Measurements from ENCODE around the gene TRMT13. TPM values are rescaled to one million over a fixed set of nuclear protein-coding genes. Genes with fewer than 3 reads are reported as not detected.

TRMT13 gene
- total and polyA plus RNA-seq, 2 of the 13 experiments (the other 11 are each of a cell fraction or from before 2014, with no cell fraction given) = 10.0 to 12.4 TPM

DNA sequence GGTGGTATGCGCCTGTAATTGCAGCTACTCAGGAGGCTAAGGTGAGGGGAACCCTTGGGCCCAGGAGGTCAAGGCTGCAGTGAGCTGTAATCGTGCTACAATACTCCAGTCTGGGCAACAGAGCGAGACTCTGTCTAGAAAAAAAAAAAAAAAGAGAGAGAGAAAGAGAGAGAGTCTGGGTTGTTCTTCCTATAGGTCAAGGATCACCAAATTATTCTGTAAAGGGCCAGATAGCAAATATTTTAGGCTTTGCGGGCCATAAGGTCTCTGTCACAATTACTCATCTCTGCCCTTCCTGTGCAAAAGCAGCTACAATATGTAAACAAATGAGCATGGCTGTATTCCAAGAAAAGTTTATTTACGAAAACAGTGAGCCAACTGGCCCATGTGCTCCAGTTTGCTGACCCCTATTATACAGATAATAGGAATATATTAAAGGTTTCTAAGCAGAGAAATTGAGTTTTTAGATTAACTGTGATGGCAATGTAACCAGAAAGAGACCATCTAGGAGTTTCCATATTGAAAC is 2.3 kb upstream of the TRMT13 start:
- H3K27ac ChIP-seq (ENCODE audit: extremely low read length, insufficient read depth, low read length) = peak overlapping the region; percentile 38
- ATAC-seq (peak; percentile 28), DNase-seq (ENCODE audit: low spot score) (peak; percentile 76), FAIRE-seq (no peak)
- CTCF ChIA-PET (ENCODE audit: low intra/inter-chr PET ratio, low total read pairs) = no interaction called here
- POLR2A ChIA-PET = interaction anchor here (1.2 kb wide), 1 partner anchor 161 kb away, joined by 10 read pairs; the partner anchor contains the start of gene SLC35A3
- intact Hi-C loops (cut with micrococcal nuclease; ENCODE audit: unreplicated experiment) = loop anchor here (1.0 to 10.0 kb wide), 5 partner anchors 137 to 327 kb away; partner anchors contain the start of genes CDC14A, RTCA and SLC35A3
- WGBS (ENCODE audit: low lambda C conversion rate) = 29% methylated on average over 5 of the region's 5 CpGs
- H3K36me3 ChIP-seq (replicated peaks in 1 of 2; ENCODE audit: control insufficient read depth in 1 of 2, insufficient read depth in 2 of 2, low read length in 2 of 2) = no peaks in the 10 kb centered on the region
- peaks cover 65% of the 10 kb centered on the region for H3K79me2 ChIP-seq (ENCODE audit: insufficient read depth, low read length)
- H3K9me3 ChIP-seq (ENCODE audit: low read length) = no peaks in the 10 kb centered on the region
- H4K20me1 ChIP-seq (ENCODE audit: insufficient read depth, low read length) = no peaks in the 10 kb centered on the region
- H3K9ac ChIP-seq (ENCODE audit: insufficient read depth, low read depth, low read length) = no peak overlapping the region
- BruUV-seq (replicated peaks) = no TSS peak
- peak overlapping the region; percentile 80 for H3K4me2 ChIP-seq (ENCODE audit: low read depth, low read length)
- in situ Hi-C loops (cut with HindIII; ENCODE audit: extremely low pct_ligation_motif_present, low pct_unique_long_range_greater_than_20kb) = no loop called here
- no peaks in the 10 kb centered on the region for H3K27me3 ChIP-seq (ENCODE audit: control insufficient read depth in 1 of 2, insufficient read depth in 2 of 2, low read length in 2 of 2)
- H3K4me1 ChIP-seq (ENCODE audit: insufficient read depth, low read length) = peaks cover 37% of the 10 kb centered on the region
- peak overlapping the region; percentile 17 to 97 (median 95); a peak in 3 of 6 replicates for H3K4me3 ChIP-seq (replicated peaks in 1 of 3; ENCODE audit: insufficient read depth in 1 of 3, low read depth in 2 of 3, low read length in 3 of 3)
- no peak overlapping the region for H2AFZ ChIP-seq (ENCODE audit: low read length)
- TF ChIP-seq DDIT3 (CRISPR knock-in tag; IDR thresholded peaks at IDR 0.05) = no peak
- peak; percentile 60; the same call in 1 of the 2 replicates for TF ChIP-seq ETV5 (CRISPR knock-in tag; IDR thresholded peaks at IDR 0.05; ENCODE audit: borderline replicate concordance)
- no peak for TF ChIP-seq CCAR2 (optimal IDR thresholded peaks at IDR 0.05; ENCODE audit: low read depth, low read length)
- TF ChIP-seq KMT2B (CRISPR knock-in tag; IDR thresholded peaks at IDR 0.05) = peak; percentile 42; the same call in 1 of the 2 replicates
- no peak for TF ChIP-seq SMYD3 (CRISPR knock-in tag; IDR thresholded peaks at IDR 0.05)
- TF ChIP-seq MIER2 (CRISPR knock-in tag; IDR thresholded peaks at IDR 0.05) = no peak
- TF ChIP-seq TCF7L2 (IDR thresholded peaks at IDR 0.05; ENCODE audit: low read depth, low read length) = no peak
- no peak for TF ChIP-seq PREB (CRISPR knock-in tag; IDR thresholded peaks at IDR 0.05)
- TF ChIP-seq ZSCAN9 (CRISPR knock-in tag; IDR thresholded peaks at IDR 0.05; ENCODE audit: borderline replicate concordance) = 0 out of 2 replicates have a peak, but pooled peaks have one; percentile 41
- TF ChIP-seq STAT6 (CRISPR knock-in tag; IDR thresholded peaks at IDR 0.05; ENCODE audit: borderline replicate concordance) = no peak
- TF ChIP-seq ZNF326 (CRISPR knock-in tag; IDR thresholded peaks at IDR 0.05; ENCODE audit: borderline replicate concordance) = no peak
- TF ChIP-seq, protein P1, sequence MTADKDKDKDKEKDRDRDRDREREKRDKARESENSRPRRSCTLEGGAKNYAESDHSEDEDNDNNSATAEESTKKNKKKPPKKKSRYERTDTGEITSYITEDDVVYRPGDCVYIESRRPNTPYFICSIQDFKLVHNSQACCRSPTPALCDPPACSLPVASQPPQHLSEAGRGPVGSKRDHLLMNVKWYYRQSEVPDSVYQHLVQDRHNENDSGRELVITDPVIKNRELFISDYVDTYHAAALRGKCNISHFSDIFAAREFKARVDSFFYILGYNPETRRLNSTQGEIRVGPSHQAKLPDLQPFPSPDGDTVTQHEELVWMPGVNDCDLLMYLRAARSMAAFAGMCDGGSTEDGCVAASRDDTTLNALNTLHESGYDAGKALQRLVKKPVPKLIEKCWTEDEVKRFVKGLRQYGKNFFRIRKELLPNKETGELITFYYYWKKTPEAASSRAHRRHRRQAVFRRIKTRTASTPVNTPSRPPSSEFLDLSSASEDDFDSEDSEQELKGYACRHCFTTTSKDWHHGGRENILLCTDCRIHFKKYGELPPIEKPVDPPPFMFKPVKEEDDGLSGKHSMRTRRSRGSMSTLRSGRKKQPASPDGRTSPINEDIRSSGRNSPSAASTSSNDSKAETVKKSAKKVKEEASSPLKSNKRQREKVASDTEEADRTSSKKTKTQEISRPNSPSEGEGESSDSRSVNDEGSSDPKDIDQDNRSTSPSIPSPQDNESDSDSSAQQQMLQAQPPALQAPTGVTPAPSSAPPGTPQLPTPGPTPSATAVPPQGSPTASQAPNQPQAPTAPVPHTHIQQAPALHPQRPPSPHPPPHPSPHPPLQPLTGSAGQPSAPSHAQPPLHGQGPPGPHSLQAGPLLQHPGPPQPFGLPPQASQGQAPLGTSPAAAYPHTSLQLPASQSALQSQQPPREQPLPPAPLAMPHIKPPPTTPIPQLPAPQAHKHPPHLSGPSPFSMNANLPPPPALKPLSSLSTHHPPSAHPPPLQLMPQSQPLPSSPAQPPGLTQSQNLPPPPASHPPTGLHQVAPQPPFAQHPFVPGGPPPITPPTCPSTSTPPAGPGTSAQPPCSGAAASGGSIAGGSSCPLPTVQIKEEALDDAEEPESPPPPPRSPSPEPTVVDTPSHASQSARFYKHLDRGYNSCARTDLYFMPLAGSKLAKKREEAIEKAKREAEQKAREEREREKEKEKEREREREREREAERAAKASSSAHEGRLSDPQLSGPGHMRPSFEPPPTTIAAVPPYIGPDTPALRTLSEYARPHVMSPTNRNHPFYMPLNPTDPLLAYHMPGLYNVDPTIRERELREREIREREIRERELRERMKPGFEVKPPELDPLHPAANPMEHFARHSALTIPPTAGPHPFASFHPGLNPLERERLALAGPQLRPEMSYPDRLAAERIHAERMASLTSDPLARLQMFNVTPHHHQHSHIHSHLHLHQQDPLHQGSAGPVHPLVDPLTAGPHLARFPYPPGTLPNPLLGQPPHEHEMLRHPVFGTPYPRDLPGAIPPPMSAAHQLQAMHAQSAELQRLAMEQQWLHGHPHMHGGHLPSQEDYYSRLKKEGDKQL (CRISPR knock-in tag; IDR thresholded peaks at IDR 0.05; ENCODE audit: low read depth) = peak; percentile 31; the same call in 1 of the 2 replicates
- TF ChIP-seq MIER3 (CRISPR knock-in tag; IDR thresholded peaks at IDR 0.05; ENCODE audit: borderline replicate concordance) = peak; percentile 43; the same call in 1 of the 2 replicates
- TF ChIP-seq SOX5 (CRISPR knock-in tag; IDR thresholded peaks at IDR 0.05; ENCODE audit: borderline replicate concordance) = peak; percentile 44; the same call in 1 of the 2 replicates
- TF ChIP-seq HDAC1 (CRISPR knock-in tag; IDR thresholded peaks at IDR 0.05) = no peak
- TF ChIP-seq ZNF549 (CRISPR knock-in tag; IDR thresholded peaks at IDR 0.05) = no peak

Data from HepG2 (cell line).